ENCODE results near the gene FCN2. TPM values are rescaled to one million over a fixed set of nuclear protein-coding genes. Genes with fewer than 3 reads are reported as not detected.

Gene FCN2
- total RNA-seq, 1 experiment from 2014 or later: not detected

DNA sequence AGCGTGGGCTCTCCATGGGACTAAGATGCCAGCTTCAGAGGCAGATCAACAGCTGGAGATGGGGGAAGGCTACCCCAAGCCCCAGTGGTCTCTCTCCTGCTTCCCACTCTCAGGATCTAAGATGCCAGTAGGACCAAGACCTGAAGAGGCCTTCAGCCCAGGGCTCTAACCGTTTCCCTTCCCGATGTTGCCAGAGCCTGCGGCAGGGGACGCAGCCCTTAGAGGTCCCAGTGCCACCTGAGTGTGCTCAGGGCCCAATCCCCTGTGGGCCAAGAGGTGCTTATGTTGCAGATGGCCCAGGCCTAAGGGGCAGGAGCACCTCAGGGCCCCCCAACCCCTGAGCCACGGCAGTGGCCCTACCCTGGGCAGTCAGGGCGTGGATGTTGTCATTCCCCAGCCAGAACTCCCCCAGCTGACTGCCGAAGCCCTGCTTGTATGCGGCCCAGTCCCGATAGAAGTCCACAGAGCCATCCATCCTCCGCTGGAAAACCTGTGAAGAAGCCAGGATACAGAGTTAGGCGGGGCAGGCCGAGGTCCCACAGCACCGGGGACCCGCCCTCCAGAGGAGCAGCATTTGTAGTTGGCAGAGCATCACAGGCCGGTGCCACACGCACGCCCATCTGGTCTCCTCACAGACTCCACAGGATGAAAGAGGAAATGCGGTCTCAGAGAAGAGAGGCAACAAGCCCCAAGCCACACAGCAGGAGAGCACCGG is 31.7 kb downstream of the FCN2 start:
- DNase-seq (ENCODE audit: low spot score): no peak

DNA sequence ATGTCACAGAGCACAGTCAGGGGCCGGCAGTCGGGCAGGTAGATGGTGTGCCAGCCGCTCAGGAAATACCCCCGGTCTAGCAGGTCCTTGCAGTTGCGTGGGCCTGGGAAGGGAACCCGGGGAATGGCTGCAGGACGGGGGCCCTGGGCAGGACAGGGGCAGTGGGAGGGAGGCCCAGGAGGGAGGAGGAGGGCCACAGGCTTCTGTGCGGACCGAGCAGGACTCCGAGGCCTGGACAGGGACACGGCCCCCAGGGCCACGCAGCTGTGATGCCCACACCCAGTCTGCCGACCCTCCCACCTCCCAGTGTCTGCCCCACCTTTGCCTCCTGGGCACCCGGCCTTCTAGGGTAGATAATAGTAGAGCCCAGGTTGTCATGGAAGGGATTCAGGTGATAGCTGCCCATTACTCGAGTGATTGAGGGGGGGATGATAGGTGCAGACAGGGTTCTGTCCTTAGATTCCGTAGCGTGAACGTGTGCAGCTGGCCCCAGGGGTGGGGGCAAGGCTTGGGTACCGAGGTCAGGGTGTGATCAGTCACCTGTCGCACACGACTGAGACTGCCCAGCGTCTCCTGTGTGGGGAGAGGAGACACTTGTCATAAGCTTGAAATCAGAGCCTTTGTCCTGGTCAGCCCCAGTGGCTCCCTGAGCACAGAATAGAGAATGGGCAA is 32.6 kb downstream of the FCN2 start:
- DNase-seq (ENCODE audit: low spot score): no peak

DNA sequence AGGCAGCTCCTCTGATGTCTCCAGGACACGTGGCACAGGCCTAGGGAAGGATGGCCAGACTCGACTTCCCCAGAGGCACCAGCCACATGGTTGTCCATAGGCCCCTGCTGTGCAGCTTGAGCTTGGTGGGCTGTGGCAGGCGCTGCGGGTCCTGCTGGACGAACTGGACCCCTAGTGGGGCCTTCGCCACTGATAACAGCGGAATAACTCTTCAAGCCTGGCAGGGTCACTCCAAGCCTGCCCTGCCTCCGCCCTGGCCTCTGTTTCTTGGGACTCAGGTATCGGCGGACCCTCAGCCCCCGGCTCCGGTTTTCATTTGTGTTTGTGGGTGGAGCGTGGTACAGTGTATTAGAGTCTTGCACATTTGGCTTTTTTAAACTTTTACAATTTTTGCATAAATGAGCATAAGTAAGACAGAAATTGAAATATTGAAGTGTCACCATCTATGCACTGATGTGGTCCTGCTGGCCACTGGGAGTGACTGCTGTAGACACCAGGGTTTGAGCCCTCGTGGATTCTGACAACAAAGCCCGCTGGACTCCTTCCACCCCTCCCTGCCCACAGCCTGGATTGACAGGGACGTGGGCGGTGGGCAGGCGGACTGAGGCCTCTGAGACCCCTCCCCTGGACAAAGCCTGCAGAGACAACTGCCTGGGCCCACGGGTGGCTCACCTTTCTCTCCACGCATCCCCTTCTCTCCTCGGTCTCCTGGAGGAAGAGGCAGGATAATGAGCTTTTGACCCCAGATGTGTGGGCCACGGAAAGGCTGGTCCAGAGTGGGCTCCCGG is 33.3 kb downstream of the FCN2 start:
- DNase-seq (ENCODE audit: low spot score): no peak

DNA sequence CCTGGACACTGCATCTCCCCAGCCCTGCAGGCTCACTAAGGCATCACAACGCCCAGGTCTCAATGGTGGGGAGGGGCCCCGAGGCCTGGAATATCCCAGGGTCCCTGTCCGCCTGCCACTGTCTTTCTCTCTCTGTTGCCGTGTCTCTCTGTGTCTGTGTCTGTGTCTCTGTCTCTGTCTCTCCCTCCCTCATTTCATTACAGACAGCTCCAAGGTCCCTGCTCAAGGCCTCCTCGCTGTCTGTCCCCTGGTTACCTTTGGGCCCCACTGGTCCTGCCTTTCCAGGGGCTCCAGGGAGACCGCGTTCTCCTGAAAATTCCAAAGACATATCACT is 33.9 kb downstream of the FCN2 start:
- DNase-seq (ENCODE audit: low spot score): no peak

DNA sequence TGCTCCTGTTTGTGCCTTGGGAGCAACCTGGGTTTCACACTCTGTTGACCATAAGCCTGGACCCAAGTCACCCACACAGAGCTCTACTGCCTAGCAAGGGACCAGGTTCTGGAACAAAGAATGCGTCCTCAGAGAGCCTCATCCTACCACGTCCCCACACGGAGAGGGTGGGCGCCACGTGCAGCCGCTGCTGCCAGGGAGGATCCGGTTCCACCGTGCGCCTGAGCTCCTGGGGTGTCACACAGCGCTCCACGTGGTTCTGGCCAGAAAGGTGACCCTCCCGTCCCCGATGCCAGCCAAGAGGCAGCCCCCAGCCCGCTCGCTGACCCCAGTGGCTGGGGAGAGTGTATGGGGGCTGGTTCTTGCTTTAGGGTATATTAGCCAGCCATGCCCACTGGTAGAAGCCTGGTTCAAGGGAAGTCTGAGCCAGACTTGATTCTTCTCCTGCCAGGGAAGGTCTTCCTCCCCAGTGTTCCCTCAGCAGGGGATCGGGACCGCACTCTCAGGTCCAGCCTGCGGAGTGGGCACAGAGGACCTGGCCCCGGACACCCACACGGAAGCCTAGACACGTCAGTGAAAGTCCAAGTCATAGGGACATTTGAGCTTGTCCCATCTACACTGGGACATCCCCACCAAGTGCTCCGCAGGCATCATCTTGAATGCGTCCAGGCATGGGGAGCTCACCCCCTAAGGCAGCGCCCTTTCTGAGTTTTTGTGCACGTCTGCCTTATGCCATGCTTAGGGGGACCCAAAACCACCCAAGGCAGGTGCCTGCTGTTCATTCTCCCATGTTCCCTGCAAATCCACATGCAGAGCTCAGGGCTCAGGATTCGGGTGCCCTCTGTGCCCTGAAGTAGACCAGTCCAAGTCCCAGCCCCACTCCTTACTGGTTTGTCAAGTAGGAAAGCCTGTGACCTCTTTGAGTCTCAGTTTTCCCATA is 34.7 kb downstream of the FCN2 start:
- DNase-seq (ENCODE audit: low spot score): no peak

DNA sequence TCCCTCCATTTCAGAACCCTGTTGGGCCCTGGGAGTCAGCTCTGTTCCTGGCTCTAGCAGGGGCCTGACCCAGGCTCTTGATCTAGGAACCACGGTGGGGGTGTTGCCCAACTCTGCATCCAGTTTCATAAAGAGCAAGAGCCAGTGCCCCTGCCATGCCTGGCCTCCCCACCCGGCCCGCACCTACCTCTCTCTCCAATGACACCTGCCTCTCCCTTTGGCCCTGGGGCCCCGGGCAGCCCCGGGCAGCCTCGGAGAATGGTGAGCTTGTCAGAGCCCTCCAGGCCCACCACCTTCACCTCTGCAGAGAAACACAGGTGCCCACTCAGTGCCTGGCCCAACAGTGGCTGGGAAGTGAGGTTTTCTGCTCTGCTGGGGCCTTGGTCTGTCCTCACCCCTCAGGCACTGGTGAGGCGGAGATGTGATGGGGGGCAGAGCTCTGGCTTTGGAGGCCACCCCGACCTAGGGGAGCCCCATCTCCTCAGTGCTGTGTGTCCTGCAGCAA is 35.6 kb downstream of the FCN2 start:
- DNase-seq (ENCODE audit: low spot score): no peak

DNA sequence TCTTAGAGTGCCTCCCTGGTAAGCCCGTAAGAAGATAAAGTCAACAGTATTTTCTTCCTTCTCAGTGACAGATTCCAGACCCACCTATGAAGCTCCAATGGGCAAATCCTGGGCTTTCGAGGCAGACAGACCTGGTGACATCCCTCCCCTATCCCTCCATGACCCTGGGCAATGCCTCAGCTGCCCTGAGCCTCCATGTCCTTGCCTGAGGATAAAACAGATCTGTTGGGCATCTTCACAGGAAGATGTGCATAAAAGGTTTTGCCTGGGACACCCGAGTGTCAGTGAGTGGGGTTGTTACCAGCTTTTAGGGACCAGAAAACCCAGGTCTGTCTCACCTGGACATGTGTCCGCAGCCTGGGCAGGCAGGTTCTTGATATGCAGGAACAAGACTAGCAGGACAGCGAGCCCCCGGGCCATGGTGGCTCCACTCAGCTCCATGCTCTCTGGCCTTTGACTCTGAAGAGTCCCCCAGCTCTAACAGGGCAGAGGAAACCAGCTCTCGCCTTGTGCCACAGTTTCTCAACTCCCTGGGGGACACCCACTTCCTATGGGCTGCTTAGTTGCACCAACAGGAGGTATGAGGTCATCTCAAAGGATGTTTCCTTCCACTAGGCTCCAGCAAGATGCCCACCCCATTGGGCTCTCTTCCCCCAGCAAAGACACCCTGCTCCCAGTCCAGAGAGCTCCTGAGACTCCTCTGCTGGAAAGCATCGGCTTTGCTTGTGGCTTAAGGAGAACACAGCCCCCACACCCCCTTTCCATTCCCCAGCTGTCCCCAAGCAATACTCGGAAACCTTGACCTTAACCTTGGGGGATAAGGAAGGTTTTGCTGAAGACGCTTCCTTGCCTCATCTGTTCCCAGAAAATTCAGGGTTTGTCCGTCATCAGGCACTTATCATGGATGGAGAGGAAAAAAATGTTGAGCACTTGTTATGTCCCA is 37.1 kb downstream of the FCN2 start, which contains the start of gene FCN1:
FCN1 (minus strand) TSS at position 482 of the 943 bp plus-strand sequence; CDS start at position 441, 41 bp downstream.
- DNase-seq (ENCODE audit: low spot score): no peak

DNA sequence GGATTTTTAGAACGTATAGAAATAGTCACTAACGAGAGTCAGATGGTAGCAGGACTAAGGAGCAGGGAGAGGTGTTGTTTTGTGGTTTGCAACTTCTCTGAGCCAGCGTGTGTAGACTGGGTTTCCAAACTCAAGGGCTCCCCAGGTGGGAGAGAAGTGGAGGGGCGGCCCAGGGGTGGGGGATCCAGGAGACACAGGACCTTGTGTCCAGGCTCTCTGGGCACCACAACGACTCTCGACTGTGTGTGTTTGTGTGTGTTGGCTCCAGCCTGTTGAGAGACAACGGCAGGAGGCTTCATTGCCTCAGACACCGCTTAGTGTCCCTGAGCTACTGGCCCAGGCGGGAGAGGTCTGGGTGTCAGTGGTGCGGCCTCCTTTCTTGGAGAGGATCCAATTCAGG is 38.0 kb downstream of the FCN2 start:
- no peak for DNase-seq (ENCODE audit: low spot score)

DNA sequence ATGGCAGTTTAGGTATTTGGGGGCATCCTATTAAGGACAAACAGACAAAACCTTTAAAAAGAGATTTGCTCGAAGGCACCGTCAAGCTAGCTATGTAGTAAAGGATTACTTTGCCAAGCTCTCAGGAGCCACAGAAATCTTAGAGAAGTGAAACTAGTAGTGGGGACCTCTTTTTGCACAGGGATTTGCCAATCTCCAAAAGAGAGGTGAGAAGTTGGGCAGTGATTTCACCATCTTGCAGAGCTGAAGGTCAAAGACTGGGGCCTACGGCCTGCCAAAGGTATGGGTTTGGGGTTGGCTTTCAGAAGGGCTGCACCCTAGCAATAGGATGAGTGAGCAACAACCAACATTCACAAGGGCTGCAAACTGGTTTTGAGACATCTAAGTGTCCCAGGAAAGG is 38.7 kb downstream of the FCN2 start:
- no peak for DNase-seq (ENCODE audit: low spot score)

DNA sequence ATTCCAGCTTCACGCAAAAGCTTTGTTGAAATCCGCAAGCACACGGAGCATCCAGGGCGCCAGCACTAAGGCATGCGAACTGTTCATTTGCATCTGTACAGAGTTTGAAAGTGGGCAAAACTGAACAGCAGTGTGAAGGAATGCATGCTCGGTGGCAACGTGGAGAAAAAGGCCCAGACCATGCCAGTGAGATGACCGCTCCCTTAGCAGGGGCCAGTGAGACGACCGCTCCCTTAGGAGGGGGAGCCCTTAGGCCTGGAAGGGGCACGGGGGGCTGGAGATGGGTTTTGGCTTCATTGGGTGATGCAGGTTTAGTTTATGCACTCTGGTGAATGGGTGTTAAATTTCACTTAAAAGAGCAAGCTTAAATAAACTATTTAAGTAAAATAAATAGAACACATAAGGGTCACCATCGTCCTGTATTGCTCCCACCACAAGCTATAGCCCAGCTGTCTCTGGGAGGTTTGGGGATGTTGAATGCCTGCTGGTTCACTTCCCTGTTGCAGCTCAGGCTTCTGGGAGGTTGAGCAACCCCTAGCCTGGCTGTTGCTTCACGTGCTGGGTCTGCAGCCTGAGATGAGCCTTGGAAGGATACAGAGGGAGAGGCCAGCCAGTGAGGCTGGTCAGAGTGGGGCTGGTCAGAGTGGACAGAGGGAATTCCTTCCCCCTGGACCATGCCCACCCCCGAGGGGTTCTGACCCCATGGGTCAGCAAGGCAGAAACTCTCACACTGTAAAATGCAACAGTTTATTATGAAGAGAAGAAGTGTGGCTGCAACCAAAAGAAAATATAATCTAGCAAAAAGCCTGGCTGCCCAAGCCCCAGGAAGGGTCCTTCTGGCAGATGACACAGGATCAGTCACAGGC is 41.7 kb downstream of the FCN2 start:
- no peak for DNase-seq (ENCODE audit: low spot score)

DNA sequence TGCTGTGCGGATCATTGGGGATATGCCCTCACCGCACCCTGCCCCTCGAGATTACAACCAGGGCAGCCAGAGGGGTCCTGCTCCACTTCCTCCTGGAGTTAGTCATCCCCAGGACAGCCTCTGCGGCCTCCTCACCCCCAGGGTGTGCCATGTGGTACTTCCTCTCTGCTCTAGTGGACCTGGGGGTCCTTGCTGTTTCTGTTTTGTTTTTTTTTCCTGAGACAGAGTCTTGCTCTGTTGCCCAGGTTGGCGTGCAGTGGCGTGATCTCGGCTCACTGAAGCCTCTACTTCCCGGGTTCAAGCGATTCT is 42.3 kb downstream of the FCN2 start:
- no peak for DNase-seq (ENCODE audit: low spot score)

DNA sequence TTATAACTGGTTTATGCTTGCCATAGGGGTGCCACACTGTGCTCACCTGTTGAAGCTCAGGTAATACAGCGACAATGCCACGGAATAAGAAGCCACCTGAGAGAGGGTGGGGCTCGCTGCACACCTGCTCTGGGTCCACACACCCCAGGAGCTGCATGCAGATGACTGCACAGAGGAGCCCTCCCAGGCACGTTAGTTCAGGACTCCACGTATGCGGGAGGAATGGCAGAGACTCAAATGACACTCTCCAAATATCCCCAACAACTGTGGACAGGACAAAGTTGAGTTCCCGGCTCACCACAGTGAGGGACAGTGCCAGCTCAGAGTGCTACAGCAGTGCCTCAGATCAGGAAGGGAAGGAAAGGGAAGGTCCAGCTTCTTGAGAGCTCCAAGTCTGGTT is 42.9 kb downstream of the FCN2 start:
- no peak for DNase-seq (ENCODE audit: low spot score)

DNA sequence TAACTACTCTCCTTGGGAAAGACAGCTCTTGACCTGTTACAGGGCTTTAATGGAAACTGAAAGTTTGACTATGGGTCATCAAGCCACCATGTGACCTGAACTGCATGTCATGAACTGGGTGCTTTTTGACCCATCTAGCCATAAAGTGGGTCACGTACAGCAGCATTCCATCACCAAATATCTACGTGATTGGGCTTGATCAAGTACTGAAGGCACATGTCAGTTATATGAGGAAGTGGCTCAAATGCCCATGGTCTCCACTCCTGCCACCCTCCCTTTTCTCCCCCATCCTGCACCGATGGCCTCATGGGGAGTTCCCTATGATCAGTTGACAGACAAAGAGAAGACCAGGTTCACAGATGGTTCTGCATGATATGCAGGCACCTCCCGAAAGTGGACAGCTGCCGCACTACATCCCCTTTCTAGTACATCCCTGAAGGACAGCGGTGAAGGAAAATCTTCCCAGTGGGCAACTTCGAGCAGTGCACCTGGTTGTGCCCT is 44.5 kb downstream of the FCN2 start:
- DNase-seq (ENCODE audit: low spot score): no peak

DNA sequence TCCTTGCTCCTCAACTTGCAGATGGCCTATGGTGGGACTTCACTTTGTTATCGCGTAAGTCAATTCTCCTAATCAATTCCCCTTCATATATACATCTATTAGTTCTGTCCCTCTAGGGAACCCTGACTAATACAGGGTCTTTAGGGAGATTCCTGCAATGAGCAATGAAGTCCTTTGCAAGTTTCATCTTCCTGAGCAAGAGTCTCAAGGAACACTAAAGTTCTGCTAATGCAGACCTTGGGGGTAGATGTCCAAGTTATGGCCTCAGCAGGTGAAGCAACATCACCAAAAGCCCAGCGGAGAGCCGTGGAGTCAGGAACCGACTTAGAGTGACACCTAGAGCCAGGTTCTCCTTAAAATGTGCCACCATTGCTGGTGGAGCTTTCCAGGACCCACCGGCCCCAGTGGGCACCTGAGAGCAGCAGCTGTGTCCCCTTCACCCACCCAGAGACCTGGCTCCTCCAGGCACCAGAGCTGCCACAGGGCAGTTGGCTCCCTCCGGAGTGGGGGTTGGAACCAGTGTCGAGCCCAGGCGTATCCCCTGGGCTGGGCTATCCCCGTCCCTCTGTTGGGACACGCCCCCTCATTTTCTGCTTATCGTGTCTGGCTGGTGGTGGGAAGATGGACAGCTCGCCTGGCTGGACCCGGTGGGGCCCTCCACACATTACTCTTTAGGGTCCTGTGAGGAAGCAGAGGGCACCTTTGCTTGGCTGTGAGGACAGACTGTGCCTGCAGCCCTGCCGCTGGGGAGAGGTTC is 48.0 kb downstream of the FCN2 start:
- no peak for DNase-seq (ENCODE audit: low spot score)

DNA sequence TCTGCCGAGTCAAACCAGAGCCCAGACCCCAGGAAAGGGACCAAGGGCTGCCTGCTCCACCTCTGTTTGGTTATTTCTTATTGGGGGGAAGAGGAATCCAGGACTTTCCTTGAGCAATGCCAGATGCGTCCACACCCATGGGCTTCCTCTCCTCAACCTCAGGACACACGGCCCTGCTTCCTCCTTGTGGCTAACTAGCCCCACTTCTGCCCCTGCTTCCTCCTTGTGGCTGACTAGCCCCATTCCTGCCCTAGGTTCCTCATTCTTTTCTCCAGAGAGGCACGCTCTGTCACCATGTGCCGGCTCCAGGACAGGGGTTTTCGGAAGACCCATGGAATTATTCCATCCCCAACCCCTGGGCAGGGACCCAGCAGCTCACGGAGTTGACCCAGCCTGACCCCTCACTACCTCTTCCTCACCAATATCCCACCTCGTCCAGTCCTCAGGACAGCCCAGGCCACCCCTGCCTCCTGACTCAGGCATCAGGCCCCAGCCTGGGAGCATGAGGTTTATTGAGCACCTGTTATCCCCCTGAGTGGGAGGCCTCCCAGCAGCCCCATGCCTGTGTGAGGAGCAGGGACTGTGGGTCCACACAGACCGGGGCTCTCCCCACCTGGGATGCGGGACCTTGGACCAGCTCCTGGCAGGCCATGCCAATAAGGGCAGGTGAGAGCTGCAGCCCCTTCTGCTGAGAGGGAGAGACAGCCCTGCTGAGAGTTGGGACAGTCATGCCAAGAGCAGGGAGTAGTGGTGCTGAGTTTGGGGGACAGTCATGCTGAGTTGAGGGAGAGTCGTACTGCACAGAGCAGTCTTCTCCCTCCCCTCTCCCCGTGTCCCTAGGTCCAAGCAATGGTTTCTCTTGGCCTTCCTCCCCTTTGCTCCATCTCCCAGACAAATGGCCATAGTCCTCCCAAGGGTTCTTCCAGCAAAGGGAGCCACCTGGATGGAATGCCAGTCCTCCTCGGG is 48.9 kb downstream of the FCN2 start:
- DNase-seq (ENCODE audit: low spot score): no peak

DNA sequence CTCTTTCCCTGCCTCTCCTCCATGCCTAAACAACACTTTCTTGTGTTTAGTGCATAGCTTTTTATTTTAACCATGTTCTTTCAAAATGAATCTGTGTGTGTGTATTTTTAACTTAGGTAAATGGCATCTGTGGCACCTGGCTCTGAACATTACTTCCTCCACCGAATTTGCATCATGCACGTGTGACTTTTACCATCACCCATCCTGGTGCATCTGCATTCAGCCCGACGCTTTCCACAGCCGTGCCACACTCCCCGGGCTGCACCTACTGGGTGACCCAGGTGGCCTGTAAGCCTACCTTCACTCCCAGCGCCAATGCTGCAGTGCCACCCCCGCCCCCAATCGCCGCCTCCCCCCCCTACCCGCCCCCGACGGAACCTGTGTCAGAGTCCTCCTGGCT is 49.8 kb downstream of the FCN2 start:
- no peak for DNase-seq (ENCODE audit: low spot score)

DNA sequence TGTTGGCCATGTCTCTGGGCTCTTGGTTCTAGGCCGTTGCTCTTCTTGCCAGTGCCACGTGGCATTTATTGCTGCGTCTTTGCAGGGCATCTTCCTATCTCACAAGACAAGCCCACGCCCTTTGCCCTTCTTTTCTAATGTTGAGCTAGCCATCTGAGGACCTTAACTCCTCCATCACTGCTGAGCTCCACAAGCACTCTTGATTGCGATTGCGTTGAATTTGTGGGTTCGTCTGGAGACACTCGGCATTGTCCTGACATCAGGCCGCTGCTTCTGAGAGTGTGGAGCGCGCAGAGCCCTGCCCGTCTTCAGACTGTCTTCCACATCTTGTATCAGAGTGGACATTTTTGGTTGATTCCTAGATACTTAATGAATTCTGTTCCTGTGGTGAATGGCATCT is 51.6 kb downstream of the FCN2 start:
- DNase-seq (ENCODE audit: low spot score): no peak
